CMK (cell line): ENCODE results near the gene RBM27.
"Not testable (repeated sequence)": the region's sequence is repeated elsewhere in the genome, so short reads cannot be mapped to it uniquely, and the experiment has no call there.

Source experiments
- DNase-seq: peaks from one replicate; pipeline ENCODE4 v3.0.0-alpha.2; 2010; ENCODE audit warnings: low read depth

The RBM27 gene

GRCh38 chr5:146205499-146206202, 2.2 kb downstream of the RBM27 start:
- no peak for DNase-seq

- DNase-seq = no peak
These were observed 2.9 kb downstream of the RBM27 start for GRCh38 chr5:146206257-146206656.

- DNase-seq = no peak
These were observed 5.6 kb downstream of the RBM27 start for GRCh38 chr5:146208916-146209522.

- no peak for DNase-seq
These were observed 6.3 kb downstream of the RBM27 start for GRCh38 chr5:146209714-146210113.

DNA sequence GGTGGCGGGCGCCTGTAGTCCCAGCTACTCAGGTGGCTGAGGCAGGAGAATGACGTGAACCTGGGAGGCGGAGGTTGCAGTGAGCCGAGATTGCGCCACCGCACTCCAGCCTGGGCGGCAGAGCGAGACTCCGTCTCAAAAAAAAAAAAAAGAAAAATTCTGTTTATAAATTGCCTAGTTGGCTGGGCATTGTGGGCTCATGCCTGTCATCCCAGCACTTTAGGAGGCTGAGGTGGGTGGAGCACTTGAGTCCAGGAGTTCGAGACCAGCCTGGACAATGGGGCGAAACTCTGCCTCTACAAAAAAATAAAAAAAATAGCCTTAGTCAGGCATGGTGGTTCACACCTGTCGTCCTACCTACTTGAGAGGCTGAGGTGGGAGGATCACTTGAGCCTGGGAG, 7.4 kb downstream of the RBM27 start:
- not testable (repeated sequence) for DNase-seq

DNA sequence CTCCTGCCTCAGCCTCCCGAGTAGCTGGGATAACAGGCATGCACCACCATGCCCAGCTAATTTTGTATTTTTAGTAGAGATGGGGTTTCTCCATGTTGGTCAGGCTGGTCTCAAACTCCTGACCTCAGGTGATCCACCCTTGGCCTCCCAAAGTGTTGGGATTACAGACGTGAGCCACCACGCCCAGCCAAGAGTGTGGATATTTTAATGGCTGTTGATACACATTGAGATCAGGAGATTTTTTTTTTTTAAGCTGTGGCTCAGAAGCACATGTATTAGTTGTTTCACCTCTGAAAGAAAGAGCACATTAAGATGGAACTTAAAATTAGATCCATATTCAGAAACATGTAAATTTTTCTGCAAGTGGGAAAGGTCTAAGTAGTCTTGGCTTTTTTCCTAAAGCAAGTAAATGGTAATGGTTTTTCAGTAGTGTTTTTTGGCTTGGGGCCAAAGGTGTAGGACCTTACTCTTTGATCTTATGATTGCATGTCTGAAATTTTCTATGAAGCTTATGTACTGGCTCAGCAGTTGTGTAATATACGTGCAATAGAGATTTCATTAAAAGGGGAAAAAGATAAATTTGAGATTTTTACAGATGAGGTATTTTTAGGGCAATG, 9.9 kb downstream of the RBM27 start:
- DNase-seq = no peak

GRCh38 chr5:146214881-146215280, 11.5 kb downstream of the RBM27 start:
- DNase-seq = not testable (repeated sequence)

DNA sequence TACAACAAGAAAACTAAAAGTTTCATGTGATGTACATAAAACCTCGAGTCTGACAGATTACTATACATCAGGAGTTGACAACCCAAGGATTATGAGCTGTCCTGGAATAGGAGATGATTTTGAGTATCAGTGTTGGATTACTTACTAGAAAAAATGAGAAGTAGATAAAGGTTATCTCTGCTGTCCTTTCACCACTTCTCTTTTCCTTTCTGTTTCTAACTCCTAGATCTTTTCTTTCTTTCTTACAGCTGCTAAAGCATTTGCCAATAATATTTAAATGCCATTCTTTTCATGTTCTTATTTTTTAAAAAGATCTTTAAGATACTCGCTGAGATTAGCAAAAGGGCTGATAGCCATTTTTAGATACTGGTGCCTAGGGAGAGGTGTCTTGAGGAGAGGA, 14.8 kb downstream of the RBM27 start:
- no peak for DNase-seq

- no peak for DNase-seq
These were observed 15.8 kb downstream of the RBM27 start for GRCh38 chr5:146219243-146219642.

GRCh38 chr5:146221234-146221633, 17.8 kb downstream of the RBM27 start:
- no peak for DNase-seq

DNA sequence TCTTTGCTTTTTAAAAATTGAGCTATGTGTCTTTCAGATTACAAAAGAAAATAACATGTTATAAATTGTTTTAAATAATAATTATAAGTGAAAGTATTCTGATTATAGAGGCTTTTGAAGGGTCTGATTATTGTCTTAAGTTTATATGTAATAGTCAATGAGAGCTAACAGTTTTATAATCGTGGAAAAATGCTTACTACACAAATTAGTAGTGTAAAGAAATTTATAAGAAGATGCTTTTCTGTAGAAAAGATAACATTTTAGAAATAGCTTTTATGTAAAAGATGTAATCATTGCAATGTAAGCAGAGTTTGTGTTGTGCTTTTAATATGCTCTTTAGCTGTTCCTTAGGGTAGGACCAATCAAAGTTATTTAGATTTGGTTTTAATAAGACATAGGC, 18.6 kb downstream of the RBM27 start:
- no peak for DNase-seq

DNA sequence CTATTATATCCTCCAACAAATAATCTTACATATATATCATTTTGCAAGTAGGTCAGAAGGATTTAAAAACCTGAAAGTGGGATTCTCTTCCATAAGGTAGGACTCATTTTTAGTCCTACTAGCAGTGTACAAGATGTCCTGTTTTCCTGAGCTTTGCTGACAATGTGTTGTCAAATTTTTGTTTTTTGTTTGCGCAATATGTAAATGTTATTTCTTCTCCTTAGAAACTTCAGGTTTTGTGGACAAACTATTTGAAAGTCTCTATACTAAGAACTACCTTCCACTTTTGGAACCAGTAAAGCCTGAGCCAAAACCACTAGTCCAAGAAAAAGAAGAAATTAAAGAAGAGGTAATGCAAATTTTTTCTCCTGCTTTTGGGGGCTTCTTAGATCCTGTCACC, 19.8 kb downstream of the RBM27 start:
- DNase-seq = no peak

GRCh38 chr5:146229222-146229621, 25.8 kb downstream of the RBM27 start:
- no peak for DNase-seq

DNA sequence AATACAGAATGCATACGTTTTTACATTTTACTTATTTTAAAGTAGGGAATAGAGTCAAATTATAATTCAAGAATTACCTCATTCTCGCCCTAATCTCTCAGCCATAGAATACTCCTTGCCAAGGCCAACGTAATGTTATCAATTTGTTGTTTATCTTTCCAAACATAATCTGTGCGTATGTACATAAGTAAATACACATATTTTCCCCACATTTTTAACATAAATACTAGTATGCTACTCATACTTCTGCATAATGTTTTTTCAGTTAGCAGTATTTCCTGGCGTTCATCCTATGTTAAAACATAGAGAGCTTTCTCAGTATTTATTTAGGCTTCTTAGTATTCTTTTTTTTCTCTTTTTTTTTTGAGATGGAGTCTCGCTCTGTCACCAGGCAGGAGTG, 28.8 kb downstream of the RBM27 start:
- no peak for DNase-seq

GRCh38 chr5:146233441-146233840, 30.0 kb downstream of the RBM27 start:
- DNase-seq = no peak

- DNase-seq = no peak
These were observed 35.6 kb downstream of the RBM27 start for GRCh38 chr5:146238973-146239372.

DNA sequence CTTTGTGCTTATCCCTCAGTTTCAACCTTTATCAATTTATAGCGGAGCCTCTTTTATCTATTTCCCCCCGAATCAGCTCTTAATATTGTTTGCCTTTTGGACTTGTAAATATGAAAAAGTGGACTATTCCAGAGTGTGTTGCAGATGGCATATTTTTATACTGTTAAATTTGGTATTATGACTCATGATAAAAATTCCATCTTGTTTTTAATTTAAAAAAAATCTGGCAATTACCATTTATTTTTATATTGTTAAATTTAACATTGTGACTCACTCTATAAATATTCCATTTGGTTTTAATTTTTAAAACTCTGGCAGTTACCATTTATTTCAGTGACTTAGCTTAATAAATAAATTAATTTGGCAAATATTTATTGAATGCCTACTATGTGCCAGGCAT, 37.5 kb downstream of the RBM27 start:
- no peak for DNase-seq

- DNase-seq = no peak
These were observed 39.8 kb downstream of the RBM27 start for GRCh38 chr5:146243247-146243646.

- no peak for DNase-seq
These were observed 45.2 kb downstream of the RBM27 start for GRCh38 chr5:146248561-146248960.

DNA sequence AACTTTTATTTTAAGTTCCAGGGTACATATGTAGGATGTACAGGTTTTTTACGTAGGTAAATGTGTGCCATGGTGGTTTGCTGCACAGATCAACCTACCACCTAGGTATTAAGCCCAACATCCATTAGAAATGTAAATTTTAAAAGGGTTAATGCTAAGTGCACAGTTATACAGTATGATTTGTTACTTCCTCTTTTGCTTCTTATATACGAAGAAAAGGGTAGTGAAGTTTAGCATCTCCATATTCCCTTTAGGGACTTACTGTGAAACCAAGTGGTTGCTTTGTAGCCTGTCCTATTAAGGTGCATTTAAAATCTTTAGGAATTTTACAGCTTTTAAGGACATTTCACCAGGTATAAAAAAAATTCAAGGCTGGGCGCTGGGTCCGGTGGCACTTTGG, 46.4 kb downstream of the RBM27 start:
- DNase-seq = no peak
